Measurements from ENCODE around the gene RGL2. TPM values are rescaled to one million over a fixed set of nuclear protein-coding genes. Genes with fewer than 3 reads are reported as not detected.
"Not testable (repeated sequence)": the region's sequence is repeated elsewhere in the genome, so short reads cannot be mapped to it uniquely, and the experiment has no call there.

Gene RGL2, protein sequence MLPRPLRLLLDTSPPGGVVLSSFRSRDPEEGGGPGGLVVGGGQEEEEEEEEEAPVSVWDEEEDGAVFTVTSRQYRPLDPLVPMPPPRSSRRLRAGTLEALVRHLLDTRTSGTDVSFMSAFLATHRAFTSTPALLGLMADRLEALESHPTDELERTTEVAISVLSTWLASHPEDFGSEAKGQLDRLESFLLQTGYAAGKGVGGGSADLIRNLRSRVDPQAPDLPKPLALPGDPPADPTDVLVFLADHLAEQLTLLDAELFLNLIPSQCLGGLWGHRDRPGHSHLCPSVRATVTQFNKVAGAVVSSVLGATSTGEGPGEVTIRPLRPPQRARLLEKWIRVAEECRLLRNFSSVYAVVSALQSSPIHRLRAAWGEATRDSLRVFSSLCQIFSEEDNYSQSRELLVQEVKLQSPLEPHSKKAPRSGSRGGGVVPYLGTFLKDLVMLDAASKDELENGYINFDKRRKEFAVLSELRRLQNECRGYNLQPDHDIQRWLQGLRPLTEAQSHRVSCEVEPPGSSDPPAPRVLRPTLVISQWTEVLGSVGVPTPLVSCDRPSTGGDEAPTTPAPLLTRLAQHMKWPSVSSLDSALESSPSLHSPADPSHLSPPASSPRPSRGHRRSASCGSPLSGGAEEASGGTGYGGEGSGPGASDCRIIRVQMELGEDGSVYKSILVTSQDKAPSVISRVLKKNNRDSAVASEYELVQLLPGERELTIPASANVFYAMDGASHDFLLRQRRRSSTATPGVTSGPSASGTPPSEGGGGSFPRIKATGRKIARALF
- total RNA-seq, result 10 to 100 TPM; 28.7 to 81.2 (median 41.7) TPM

DNA sequence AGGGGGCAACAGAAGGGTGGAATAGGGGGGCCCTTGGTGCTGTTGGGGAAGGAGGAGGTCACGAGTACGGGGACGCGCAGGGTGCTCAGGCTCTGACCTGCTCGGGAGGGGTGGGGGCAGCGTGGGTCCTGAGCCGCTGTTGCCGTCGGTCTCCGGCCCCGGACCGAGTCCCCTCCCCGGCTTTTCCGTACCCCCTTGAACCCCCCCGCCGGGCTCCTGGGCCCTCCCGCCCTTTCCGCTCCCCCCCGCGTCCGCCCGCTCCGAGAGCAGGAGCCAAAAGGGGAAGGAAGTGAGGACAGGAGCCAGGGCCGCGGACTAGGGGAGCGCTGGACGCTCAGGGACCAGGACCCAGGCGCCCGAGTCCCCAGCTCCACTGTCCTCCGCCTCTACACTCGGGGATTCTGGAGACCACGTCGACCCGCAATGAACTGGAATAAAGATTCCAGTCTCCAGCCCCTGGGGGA is at the start of gene RGL2:
TSS of gene RGL2 (minus strand) at position 170 of the 464 bp plus-strand sequence. CDS start 332 bp downstream, outside the sequence.
- DNase-seq (ENCODE audit: low spot score) (no peak), ATAC-seq (ENCODE audit: low FRiP score) (peak; percentile 33)
- TF ChIP-seq, protein P1, sequence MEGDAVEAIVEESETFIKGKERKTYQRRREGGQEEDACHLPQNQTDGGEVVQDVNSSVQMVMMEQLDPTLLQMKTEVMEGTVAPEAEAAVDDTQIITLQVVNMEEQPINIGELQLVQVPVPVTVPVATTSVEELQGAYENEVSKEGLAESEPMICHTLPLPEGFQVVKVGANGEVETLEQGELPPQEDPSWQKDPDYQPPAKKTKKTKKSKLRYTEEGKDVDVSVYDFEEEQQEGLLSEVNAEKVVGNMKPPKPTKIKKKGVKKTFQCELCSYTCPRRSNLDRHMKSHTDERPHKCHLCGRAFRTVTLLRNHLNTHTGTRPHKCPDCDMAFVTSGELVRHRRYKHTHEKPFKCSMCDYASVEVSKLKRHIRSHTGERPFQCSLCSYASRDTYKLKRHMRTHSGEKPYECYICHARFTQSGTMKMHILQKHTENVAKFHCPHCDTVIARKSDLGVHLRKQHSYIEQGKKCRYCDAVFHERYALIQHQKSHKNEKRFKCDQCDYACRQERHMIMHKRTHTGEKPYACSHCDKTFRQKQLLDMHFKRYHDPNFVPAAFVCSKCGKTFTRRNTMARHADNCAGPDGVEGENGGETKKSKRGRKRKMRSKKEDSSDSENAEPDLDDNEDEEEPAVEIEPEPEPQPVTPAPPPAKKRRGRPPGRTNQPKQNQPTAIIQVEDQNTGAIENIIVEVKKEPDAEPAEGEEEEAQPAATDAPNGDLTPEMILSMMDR (IDR thresholded peaks at IDR 0.05), result no peak

- TF ChIP-seq, protein P1 (IDR thresholded peaks at IDR 0.05), result no peak
- DNase-seq (ENCODE audit: low spot score) (no peak), ATAC-seq (ENCODE audit: low FRiP score) (no peak)
Measured at GRCh38 chr6:33347816-33348215, 49.1 kb upstream of the RGL2 start.

DNA sequence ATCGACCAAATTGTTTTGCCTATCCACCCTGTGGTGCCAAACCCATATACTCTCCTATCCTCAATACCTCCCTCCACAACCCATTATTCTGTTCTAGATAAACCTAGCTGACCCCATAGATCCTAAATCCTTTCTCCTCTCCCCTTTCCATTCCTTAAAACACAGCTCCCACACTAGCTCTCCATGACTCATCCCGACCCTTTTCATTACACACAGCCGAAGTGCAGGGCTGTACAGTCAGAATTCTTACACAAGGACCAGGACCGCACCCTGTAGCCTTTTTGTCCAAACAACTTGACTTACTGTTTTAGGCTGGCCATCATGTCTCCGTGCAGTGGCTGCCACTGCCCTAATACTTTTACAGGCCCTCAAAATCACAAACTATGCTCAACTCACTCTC is 48.2 kb upstream of the RGL2 start:
- not testable (repeated sequence) for DNase-seq (ENCODE audit: low spot score)
- peak; percentile 53 for ATAC-seq (ENCODE audit: low FRiP score)

DNA sequence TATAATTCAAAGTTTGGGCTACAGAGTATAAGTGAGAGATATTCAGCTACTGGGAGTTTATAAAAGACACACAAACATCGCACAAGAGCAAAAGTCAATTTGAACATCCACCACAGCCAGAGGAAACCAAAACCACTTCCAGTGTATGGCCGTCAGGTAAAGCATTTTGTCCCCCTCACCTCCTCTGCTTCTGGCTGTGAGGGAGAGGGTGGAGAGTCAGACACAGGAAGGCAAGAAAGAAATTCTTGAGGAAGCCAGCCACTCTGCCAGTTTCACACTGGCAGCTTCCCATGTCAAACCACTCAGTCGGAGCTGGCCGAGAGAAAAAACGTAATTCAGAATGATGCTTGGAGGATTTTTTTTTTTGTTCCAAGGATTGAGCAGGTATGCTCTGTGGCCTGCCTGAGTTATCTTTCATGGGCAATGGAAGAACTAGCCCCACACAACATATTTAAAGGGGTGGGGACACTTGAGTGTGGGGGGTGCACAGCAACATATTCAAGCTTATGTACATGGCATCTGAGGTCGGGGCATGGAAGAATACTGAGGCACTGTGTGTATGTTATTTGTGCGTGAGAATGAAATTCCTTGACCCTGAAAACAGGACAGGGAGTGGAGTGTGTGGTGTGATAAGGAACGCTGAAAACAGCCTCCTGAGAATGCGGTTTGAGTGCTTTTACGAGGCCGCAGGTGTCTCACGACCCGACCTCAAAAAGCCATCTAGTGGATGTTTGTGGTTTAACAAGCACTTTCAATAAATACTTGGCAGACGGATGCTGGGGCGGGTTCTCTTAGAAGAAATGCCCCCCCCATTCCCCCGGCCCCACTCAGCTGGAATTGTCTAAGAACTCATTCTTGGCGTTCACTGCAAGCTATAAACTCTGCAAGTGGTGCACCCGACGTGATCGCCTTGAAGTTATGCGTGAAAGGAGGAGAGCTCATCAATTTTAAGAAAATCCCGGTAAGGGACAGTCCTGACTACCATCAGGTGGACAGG is 46.3 kb upstream of the RGL2 start:
- ATAC-seq (ENCODE audit: low FRiP score) (peak; percentile 68), DNase-seq (ENCODE audit: low spot score) (no peak)

GRCh38 chr6:33343953-33344611 is 45.3 kb upstream of the RGL2 start:
- TF ChIP-seq, protein P1 (IDR thresholded peaks at IDR 0.05), result no peak
- no peak for ATAC-seq (ENCODE audit: low FRiP score)
- DNase-seq (ENCODE audit: low spot score), result no peak

More for the DNA sequence above, 46.3 kb upstream of the RGL2 start:
- TF ChIP-seq, protein P1 (IDR thresholded peaks at IDR 0.05), result peak in 1 of 3 donors; percentile 12

- DNase-seq (ENCODE audit: low spot score); ATAC-seq (ENCODE audit: low FRiP score): not testable (repeated sequence)
Measured at GRCh38 chr6:33343606-33343952, 44.8 kb upstream of the RGL2 start.

DNA sequence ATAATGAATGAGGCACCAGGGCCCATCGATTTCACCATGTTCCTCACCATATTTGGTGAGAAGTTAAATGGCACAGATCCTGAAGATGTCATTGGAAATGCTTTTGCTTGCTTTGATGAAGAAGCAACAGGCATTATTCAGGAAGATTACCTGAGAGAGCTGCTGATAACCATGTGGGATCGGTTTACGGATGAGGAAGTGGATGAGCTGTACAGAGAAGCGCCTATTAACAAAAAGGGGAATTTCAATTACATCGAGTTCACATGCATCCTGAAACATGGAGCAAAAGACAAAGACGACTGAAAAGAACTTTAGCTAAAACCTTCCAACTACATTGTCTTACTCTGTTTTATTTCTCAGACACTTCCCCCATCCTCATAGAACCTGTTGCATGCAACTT is 40.5 kb upstream of the RGL2 start:
- ATAC-seq (ENCODE audit: low FRiP score) (no peak), DNase-seq (ENCODE audit: low spot score) (no peak)
- TF ChIP-seq, protein P1 (IDR thresholded peaks at IDR 0.05), result no peak

Measured in omental fat pad (tissue), 4 donors.